Neural cell (in vitro differentiated cells): ENCODE data around the gene TEDC1. TPM values are rescaled to one million over a fixed set of nuclear protein-coding genes. Genes with fewer than 3 reads are reported as not detected.

Experiments
- H2AFZ ChIP-seq: fragments of 200-600, 300-800 bp; sonication (generic), shearing (Covaris generic); 2 replicates; pipeline ENCODE4 v1.6.0; 2014; ENCODE audit warnings: low read depth, mild to moderate bottlenecking, antibody characterized with exemption, low read length, moderate library complexity
- H3F3A ChIP-seq: fragments of 200-600 bp; shearing (Covaris generic); 2 replicates; pipeline ENCODE4 v1.6.1; 2016; ENCODE audit warnings: mild to moderate bottlenecking, moderate library complexity, mixed read lengths, antibody characterized with exemption, low read length; ENCODE audit not compliant: insufficient read depth, poor library complexity, severe bottlenecking
- H3K27ac ChIP-seq: fragments of 200-600, 300-800 bp; sonication (generic), shearing (Covaris generic); 2 replicates; pipeline ENCODE4 v1.5.1; 2014; ENCODE audit warnings: mild to moderate bottlenecking, low read length, moderate library complexity
- H3K27me3 ChIP-seq: fragments of 300-800, 200-600 bp; sonication (generic), shearing (Covaris generic); 2 replicates; pipeline ENCODE4 v1.6.0; 2014; ENCODE audit warnings: mild to moderate bottlenecking, low read depth, low read length, moderate library complexity; ENCODE audit not compliant: insufficient read depth
- H3K36me3 ChIP-seq: fragments of 300-800, 200-600 bp; sonication (generic), shearing (Covaris generic); 2 replicates; pipeline ENCODE4 v1.5.1; 2014; ENCODE audit warnings: mild to moderate bottlenecking, antibody characterized with exemption, low read length, moderate library complexity; ENCODE audit not compliant: insufficient read depth
- H3K4me2 ChIP-seq: fragments of 300-800, 200-600 bp; sonication (generic), shearing (Covaris generic); 2 replicates; pipeline ENCODE4 v1.6.0; 2014; ENCODE audit warnings: mild to moderate bottlenecking, low read length
- H3K4me3 ChIP-seq: fragments of 300-800, 200-600 bp; sonication (generic), shearing (Covaris generic); 2 replicates; pipeline ENCODE4 v1.5.1; 2014; ENCODE audit warnings: mild to moderate bottlenecking, low read length, moderate library complexity
- H3K79me2 ChIP-seq: fragments of 200-600 bp; shearing (Covaris generic); replicated peaks from 2 replicates; pipeline ENCODE4 v1.6.0; 2014; ENCODE audit warnings: mild to moderate bottlenecking, low read length, moderate library complexity; ENCODE audit not compliant: insufficient read depth
- H3K9ac ChIP-seq: fragments of 300-800, 200-600 bp; sonication (generic), shearing (Covaris generic); 2 replicates; pipeline ENCODE4 v1.6.1; 2016; ENCODE audit warnings: mild to moderate bottlenecking, low read length, mixed read lengths
- H3K9me2 ChIP-seq: fragments of 200-600 bp; shearing (Covaris generic); 2 replicates; pipeline ENCODE4 v1.6.1; 2016; ENCODE audit warnings: mild to moderate bottlenecking, low read length, mixed read lengths; ENCODE audit not compliant: insufficient read depth
- H3K9me3 ChIP-seq: fragments of 200-600, 300-800 bp; sonication (generic), shearing (Covaris generic); 2 replicates; pipeline ENCODE4 v1.6.1; 2016; ENCODE audit warnings: mild to moderate bottlenecking, mixed run types, low read length, moderate library complexity, mixed read lengths
- H4K20me1 ChIP-seq: fragments of 200-600 bp; shearing (Covaris generic); 2 replicates; pipeline ENCODE4 v1.6.1; 2016; ENCODE audit warnings: mild to moderate bottlenecking, mixed run types; ENCODE audit not compliant: insufficient read depth
- CTCF ChIP-seq: fragments of 450-650 bp; IDR thresholded peaks from 2 replicates; pipeline ENCODE4 v1.5.1; 2014; ENCODE audit warnings: antibody characterized with exemption, mild to moderate bottlenecking, moderate library complexity; ENCODE audit not compliant: poor library complexity, severe bottlenecking
- EP300 ChIP-seq: fragments of 450-650 bp; conservative IDR thresholded peaks from 2 replicates; pipeline ENCODE4 v1.6.1; 2014; ENCODE audit warnings: antibody characterized with exemption, mild to moderate bottlenecking, moderate library complexity; ENCODE audit not compliant: poor library complexity, severe bottlenecking
- EZH2 ChIP-seq: fragments of 200-600, 300-800 bp; shearing (Covaris generic), sonication (generic); IDR thresholded peaks from 2 replicates; pipeline ENCODE4 v1.6.1; 2014; ENCODE audit warnings: antibody characterized with exemption, low read length, borderline replicate concordance, mild to moderate bottlenecking; ENCODE audit not compliant: insufficient read depth, poor library complexity, severe bottlenecking
- MXI1 ChIP-seq: fragments of 450-650 bp; conservative IDR thresholded peaks from 2 replicates; pipeline ENCODE4 v1.6.1; 2014; ENCODE audit warnings: antibody characterized with exemption, mild to moderate bottlenecking; ENCODE audit not compliant: poor library complexity, severe bottlenecking
- POLR2AphosphoS5 ChIP-seq: IDR thresholded peaks from 2 replicates; pipeline ENCODE4 v1.6.1; 2012
- RAD21 ChIP-seq: fragments of 450-650 bp; conservative IDR thresholded peaks from 2 replicates; pipeline ENCODE4 v1.6.1; 2014; ENCODE audit warnings: antibody characterized with exemption, mild to moderate bottlenecking, moderate library complexity
- REST ChIP-seq: IDR thresholded peaks from 2 replicates; pipeline ENCODE4 v1.6.1; 2012; ENCODE audit warnings: borderline replicate concordance
- SMC3 ChIP-seq: fragments of 450-650 bp; conservative IDR thresholded peaks from 2 replicates; pipeline ENCODE4 v1.6.1; 2014; ENCODE audit warnings: antibody characterized with exemption, mild to moderate bottlenecking, moderate library complexity; ENCODE audit not compliant: poor library complexity
- TAF1 ChIP-seq: IDR thresholded peaks from 2 replicates; pipeline ENCODE4 v1.6.1; 2012; ENCODE audit warnings: low read depth
- polyA minus RNA-seq: library from RNA; depleted of rRNA, polyadenylated mRNA; stranded (reverse); fragments of >200 nt; gene quantifications from 2 replicates; pipeline ENCODE4 v1.2.3, GENCODE V29; 2014
- polyA plus RNA-seq: library from polyadenylated mRNA; depleted of rRNA; stranded (reverse); fragments of >200 nt; gene quantifications from 2 replicates; pipeline ENCODE4 v1.2.3, GENCODE V29; 2014

The TEDC1 gene
- 18.9 and 28.1 TPM in 2 replicates for polyA plus RNA-seq
- polyA minus RNA-seq, result 9.3 and 12.7 TPM in 2 replicates

DNA sequence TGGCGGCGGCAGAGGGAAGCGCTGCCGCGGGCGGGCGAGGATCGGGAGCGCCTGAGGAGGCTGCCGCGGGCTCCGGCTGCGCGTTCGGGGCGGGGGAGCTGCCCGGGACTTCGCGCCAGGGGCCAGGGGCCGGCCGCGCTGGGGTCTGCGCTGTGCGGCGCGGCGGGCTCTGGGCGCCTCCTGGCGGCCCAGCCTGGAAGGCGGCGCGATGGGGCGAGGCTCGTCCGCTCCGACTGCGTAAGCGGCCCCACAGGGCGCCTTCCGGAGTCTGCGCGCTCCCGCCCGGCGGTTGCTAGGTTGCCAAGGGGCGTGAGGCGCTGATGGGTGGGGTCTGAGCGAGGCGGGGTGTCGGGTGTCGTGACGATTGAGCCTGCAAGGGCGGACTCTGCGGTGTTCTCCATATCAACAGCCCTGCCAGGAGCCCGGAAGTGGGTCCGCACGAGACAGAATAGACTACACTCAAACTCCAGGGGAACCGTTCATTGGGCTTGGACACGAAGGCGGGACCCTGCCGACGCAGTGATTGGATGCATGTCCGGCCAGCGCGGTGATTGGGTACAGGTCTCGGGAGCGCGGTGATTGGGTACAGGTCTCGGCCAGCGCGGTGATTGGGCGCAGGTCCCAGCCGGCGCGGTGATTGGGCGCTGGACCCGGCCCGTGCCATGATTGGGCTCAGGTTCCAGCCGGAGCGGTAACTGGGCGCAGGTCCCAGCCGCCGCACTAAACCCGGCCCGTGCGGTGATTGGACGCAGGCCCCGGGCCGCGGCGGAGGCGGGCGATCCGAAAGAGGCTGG is at the start of gene TEDC1:
Gene TEDC1 (plus strand): TSS at position 675 of the 794 bp plus-strand sequence. CDS start 130 bp downstream, outside the sequence.
- peaks cover 23% of the 10 kb centered on the region for H3K27me3 ChIP-seq
- peak; percentile 24 for TF ChIP-seq TAF1
- peak; percentile 94 for TF ChIP-seq SMC3
- no peak for TF ChIP-seq MXI1
- peak; percentile 100 for TF ChIP-seq CTCF
- peak; percentile 81 for TF ChIP-seq EP300
- no peak for TF ChIP-seq EZH2
- TF ChIP-seq REST, result peak; percentile 38
- TF ChIP-seq POLR2AphosphoS5, result peak; percentile 67
- TF ChIP-seq RAD21, result peak; percentile 94
- H3K36me3 ChIP-seq, result no peaks in the 10 kb centered on the region
- peak within 1 kb of the TSS; percentile 96 for H3K9ac ChIP-seq
- H3F3A ChIP-seq, result no peaks in the 10 kb centered on the region
- no peaks in the 10 kb centered on the region for H3K9me2 ChIP-seq
- peak within 1 kb of the TSS; percentile 39 for H3K4me2 ChIP-seq
- peak within 1 kb of the TSS; percentile 93 for H3K27ac ChIP-seq
- H2AFZ ChIP-seq, result peak within 1 kb of the TSS; percentile 59
- peak within 1 kb of the TSS; percentile 93 for H3K4me3 ChIP-seq
- H3K9me3 ChIP-seq, result no peaks in the 10 kb centered on the region
- H3K79me2 ChIP-seq, result no peaks in the 10 kb centered on the region
- H4K20me1 ChIP-seq, result no peaks in the 10 kb centered on the region

DNA sequence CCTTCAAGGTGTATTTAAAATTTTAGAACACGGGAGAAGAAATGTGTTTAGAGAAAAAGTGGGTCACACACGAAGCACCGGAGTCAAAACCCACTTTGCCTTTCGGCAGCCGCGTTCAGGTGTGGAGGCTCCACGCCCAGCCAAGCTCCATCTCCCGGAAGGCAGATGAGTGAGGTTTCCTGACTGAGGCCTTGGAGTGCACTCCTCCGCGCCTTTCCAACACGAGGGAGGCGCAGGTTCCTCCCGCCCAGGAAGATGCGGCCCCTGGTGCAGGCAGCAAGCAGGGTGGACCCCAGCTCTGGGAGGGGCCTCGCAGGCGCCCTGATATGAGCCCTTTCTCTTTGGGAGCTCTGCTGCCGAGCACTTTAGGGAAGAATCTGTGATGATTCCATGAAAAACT is 48.9 kb upstream of the TEDC1 start:
- no peak for TF ChIP-seq CTCF
- no peak for TF ChIP-seq EZH2
- no peak for TF ChIP-seq MXI1
- no peak for TF ChIP-seq RAD21
- no peak for TF ChIP-seq EP300
- TF ChIP-seq POLR2AphosphoS5, result no peak
- no peak for TF ChIP-seq SMC3
- TF ChIP-seq REST, result no peak
- TF ChIP-seq TAF1, result no peak
- H3K36me3 ChIP-seq, result no peaks in the 10 kb centered on the region
- H3K9ac ChIP-seq, result no peak overlapping the region
- H3K9me3 ChIP-seq, result no peaks in the 10 kb centered on the region
- no peak overlapping the region for H3K27ac ChIP-seq
- H3K4me3 ChIP-seq, result no peak overlapping the region
- no peaks in the 10 kb centered on the region for H3F3A ChIP-seq
- no peak overlapping the region for H2AFZ ChIP-seq
- H3K9me2 ChIP-seq, result no peaks in the 10 kb centered on the region
- H3K4me2 ChIP-seq, result no peak overlapping the region
- no peaks in the 10 kb centered on the region for H3K27me3 ChIP-seq
- H4K20me1 ChIP-seq, result peaks cover 3% of the 10 kb centered on the region
- H3K79me2 ChIP-seq, result peaks cover 4% of the 10 kb centered on the region
